Mucosa of gallbladder (tissue), 1 donor: ENCODE data around the gene ACBD7. TPM values are rescaled to one million over a fixed set of nuclear protein-coding genes. Genes with fewer than 3 reads are reported as not detected.

Experiments used
- DNase-seq: peaks from one replicate; pipeline ENCODE4 v3.0.0-alpha.2; 2020; ENCODE audit warnings: low spot score
- total RNA-seq: library from RNA; stranded (reverse); gene quantifications from one replicate; pipeline ENCODE4 v1.2.1, GENCODE V29; 2021
- donor health status: DM: no; HTN: no; CAD: no.

ACBD7 gene
- 0.40 TPM for total RNA-seq

DNA sequence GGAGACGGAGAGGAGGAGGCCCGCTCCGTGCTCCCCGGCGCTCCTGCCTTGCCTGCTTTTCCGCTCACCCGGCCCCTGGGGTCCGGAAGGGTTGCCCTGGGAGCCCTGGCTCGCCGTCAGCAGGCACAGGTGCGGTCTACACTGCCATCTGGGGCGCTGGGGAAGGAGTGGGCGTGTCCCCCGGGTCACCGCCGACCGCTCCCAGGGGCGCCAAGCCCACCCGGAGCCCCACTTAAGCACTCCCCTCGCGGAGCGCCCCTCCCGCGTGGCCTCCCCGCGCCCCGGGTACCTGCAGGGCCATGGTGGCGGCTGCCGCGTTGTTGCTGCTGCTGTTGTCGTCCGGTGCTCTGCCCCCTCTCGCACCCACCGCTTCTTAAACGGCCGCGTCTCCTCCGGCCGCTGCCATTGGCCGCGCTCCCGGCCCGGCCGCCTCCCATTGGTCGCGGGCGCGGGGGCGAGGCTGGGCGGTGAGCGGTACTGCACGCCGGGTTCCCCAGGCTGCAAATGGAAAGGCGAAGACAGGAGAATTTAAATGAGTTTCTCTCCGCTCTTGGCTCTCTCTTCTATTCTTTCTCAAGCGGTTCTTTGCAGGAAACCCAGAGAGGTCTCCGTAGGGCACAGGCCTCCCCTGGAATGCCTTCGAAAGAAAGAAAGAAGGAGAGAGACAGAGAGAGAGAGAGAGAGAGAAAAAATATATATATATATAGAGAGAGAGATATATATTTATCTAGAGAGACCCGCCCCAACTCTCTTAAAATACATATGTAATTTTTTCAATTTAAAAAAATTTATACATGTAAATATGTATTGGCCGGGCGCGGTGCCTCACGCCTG, at the start of gene ACBD7:
Gene ACBD7 (minus strand): TSS at position 349 of the 834 bp plus-strand sequence. CDS start 48 bp downstream, at position 301.
- peak; percentile 72 for DNase-seq

DNA sequence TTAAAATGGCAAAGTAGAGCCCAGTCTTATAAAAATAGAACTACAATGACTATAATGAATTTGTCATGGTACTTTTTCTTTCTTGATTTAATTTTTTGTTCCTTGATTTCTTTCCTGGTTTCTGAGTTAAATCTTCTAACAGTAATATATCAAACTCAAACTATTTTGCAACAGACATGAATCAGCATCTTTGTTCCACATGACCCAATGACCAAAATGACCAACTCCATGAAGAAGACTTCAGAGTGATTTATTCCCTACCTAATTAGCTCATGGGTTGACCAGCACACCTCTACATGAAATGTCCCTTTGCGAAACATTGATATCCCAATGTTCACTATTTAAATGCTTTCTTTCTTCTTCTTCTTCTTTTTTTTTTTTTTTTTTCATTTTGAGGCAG, 49.1 kb upstream of the ACBD7 start:
- DNase-seq, result no peak

- DNase-seq, result no peak
Measured at GRCh38 chr10:15137036-15137359, 48.4 kb upstream of the ACBD7 start.

GRCh38 chr10:15136129-15137035, 47.8 kb upstream of the ACBD7 start:
- no peak for DNase-seq

GRCh38 chr10:15131330-15131729, 42.8 kb upstream of the ACBD7 start:
- no peak for DNase-seq

DNA sequence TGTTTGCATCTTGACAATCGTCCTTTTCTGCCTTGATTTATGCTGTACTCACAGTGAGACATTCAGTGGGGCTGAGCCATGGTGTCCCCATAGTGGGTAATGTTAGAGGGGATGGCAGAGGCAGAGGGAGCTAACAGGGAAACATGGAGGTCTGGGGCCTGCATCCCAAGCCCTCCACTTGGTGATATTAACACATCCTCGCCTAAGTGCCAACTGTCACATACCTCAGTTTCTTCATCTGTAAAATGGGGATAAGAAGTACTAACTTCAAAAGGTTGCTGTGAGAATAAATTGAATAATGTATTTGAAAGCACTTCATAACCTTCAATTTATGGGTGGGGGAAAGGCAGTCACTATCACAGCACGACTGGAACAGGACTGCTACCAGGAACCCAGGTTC, 36.3 kb upstream of the ACBD7 start:
- no peak for DNase-seq

DNA sequence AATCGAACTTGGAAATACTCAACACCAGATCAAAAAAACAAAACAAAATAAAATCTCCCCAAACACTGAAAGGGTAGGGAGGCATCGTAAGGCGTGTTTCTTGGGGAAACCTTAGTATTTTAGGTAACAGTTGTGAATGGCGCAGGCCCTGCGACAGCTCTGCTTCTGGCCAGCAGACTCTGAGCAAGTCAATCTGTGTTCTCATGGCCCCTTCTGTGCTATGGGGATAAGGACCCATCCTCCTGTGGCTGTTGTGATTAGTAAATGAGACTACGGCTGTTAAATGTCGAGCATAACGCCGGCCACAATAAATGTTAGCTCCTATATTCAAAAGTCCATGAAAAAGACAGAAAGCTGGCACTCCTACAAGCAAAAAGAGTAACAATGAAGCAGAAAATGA, 35.6 kb upstream of the ACBD7 start:
- DNase-seq, result no peak

- no peak for DNase-seq
Measured at GRCh38 chr10:15123749-15124184, 35.2 kb upstream of the ACBD7 start.

GRCh38 chr10:15122477-15123030, 34.0 kb upstream of the ACBD7 start:
- no peak for DNase-seq

- DNase-seq, result no peak
Measured at GRCh38 chr10:15121707-15122106, 33.1 kb upstream of the ACBD7 start.

- no peak for DNase-seq
Measured at GRCh38 chr10:15120523-15120922, 31.9 kb upstream of the ACBD7 start.

GRCh38 chr10:15118615-15119014, 30.0 kb upstream of the ACBD7 start:
- DNase-seq, result no peak

DNA sequence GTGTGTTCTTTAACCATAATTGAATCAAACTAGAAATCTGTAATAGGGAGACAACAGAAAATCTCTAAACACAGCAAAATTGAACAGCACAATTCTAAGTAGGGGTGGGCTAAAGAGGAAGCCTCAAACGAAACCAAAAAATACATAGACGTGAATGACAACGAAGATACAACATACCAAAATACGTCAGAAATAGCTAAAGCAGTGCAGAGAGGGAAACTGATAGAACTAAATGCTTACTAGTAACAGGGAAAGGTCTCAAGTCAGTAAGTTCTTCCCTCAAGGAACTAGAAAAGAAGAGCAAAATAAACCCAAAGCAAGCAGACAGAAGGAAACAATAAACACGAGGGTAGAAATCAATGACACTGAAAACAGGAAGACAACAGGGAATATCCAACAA, 27.6 kb upstream of the ACBD7 start:
- no peak for DNase-seq

DNA sequence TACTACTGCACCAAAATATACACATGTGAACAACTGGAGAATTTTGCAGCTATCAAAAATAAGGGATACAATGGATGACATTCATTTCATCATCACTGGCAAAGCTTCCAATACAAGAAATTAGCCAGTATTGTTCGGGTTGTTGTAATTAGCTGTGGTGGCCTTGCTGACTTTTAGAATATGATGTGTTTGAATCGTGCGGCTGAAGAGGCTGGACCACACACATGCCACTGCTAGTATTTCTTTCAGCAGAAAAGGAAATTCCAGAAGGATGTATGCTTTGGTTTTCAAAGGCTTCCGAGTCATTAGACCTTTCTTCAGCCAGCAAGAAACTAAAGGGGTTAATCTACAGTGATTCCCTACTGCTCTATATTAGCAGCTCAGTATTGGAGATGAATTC, 25.2 kb upstream of the ACBD7 start:
- DNase-seq, result no peak

- DNase-seq, result no peak
Measured at GRCh38 chr10:15112657-15113056, 24.1 kb upstream of the ACBD7 start.

DNA sequence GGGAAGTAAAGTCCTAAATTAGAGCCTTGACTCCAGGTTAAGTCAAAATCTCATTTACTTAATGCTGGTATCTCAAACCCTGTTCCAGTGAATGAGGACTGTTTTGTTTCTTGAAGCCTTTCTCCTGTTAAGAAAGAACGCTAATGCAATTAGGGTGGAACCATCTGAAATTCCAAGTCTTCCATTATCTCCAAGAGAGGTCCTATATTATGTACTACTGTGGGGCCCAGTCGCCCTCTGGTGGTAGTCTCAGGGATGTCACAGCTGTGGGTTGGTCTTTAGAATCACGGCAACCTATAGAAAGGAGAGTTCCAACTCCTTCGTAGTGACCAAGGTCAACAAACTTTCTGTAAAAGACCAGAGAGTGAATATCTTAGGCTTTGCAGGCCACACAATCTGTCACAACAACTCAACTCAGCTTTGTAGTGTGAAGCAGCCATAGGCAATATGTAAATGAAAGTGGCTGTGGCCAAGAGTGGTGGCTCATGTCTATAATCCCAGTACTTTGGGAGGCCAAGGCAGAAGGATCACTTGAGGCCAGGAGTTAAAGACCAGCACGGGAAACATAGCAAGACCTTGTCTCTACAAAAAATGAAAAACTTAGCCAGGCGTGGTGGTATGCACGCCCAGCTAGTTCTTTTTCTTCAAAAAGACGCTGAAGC, 17.9 kb upstream of the ACBD7 start:
- DNase-seq, result peak; percentile 72

DNA sequence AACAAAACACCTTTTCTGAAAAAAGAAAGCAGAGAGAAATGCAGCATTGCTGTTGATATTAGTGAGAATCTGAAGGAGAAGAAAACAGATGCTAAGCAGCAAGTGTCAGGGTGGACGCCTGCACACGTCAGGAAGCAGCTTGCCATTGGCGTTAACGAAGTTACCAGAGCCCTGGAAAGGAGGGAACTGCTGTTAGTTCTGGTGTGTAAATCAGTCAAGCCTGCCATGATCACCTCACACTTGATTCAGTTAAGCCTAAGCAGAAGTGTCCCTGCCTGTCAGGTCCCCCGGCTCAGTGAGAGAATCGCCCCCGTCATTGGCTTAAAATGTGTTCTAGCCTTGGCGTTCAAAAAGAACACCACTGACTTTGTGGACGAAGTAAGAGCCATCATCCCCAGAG, 14.9 kb upstream of the ACBD7 start:
- DNase-seq, result no peak

DNA sequence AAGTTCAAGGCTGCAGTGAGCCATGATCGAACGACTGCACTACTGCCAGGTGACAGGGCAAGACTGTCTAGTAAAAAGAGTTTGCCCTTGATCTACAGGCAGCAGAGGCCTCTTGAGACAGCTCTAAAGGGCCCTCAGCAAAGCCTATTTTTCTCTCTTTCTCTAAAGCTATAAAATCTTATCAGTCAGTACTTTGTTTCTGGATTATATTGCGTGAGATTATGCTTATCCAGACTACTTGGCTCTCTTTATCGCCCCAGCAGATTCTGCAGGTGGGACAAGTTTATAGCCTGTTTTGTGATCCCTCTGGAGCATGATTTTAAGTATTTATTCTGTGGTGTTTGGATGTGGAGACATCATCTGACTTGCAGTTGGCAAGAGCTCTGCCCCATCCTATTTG, 11.3 kb upstream of the ACBD7 start:
- DNase-seq, result no peak

DNA sequence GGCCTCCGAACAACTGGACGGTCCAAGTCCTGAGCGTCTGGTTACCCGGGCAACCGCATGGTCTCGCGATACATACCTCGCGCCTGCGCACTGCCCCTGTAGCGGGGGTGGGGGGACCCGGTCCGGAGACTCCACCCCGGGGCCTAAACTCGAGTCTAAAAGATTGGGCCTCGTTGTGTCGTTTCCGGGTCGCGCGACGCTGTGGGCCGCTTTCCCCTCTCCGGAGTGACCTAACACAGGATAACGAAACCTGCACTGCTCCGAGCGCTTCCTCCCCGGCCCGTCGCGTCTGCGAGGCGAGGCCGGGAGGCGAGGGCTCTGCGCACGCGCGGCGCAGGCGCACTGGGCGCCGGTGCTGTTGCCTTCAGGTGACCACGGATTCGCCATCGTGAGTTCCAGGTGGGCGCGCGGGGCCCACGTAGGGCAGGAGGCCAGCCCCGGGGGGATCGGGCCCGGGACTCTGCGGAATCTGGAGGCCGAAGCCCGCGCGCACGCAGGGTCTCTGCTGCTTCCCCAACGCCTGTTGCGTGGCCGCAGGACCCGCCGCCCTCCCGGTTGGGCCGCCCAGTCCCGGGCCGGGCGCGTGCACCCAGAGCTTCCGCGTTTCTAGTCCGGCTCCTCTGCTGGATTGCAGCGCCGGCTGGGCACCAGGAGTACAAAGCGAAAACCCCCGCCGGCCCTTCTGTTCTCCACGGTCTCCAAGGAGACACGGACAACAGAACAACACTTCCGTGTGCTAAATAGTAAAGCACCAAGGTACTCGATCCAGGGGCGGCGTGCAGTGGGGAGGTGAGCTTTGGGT, 8.6 kb upstream of the ACBD7 start, which contains the start of gene RPP38:
Gene RPP38 (plus strand): TSS at position 345 of the 802 bp plus-strand sequence. CDS start 5,960 bp downstream, outside the sequence.
- DNase-seq, result peak; percentile 97

- no peak for DNase-seq
Measured at GRCh38 chr10:15096661-15097010, 8.1 kb upstream of the ACBD7 start.

DNA sequence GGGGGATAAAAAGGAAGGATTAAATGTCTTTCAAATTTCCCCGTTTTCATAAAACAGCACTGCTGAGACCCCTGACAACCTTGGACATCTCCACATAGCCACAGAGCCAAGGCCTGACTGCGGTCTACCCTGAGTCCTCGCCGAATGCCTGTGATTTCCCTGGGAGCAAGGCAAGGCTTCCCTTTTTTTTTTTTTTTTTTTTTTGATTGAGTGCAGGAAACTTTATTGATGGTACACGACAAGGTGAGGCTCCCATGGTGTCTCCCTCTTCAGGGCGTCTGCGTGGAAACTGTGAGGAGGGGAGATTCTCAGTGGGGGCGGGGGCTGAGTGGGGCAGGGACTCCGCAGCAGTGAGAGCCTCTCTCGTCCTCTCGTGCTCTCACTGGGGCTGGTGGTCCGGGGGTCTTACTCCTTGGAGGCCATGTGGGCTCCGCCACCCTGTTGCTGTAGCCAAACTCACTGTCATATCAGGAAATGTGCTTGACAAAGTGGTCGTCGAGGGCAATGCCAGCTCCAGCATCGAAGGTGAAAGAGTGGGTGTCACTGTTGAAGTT, 4.4 kb upstream of the ACBD7 start:
- no peak for DNase-seq
